Liver (tissue), 9 donors: ENCODE results near the gene PRKCH. TPM values are rescaled to one million over a fixed set of nuclear protein-coding genes. Genes with fewer than 3 reads are reported as not detected.

ENCODE experiments used
- DNase-seq: peaks from one replicate; pipeline ENCODE4 v3.0.0-alpha.2; 2017; ENCODE audit warnings: low spot score
- H3K27ac ChIP-seq, 2 donors: one replicate each; pipeline ENCODE4 v1.7.0; 2013; ENCODE audit warnings: inconsistent platforms in 2 of 2, low read length in 2 of 2, control low read depth in 1 of 2, low read depth in 1 of 2, mild to moderate bottlenecking in 1 of 2
- H3K27me3 ChIP-seq, 4 donors: one replicate each; pipeline versions ENCODE4 v1.6.1 to v1.7.0; 2013; ENCODE audit warnings: low read length in 3 of 4, inconsistent platforms in 1 of 4, mild to moderate bottlenecking in 1 of 4, moderate library complexity in 1 of 4; ENCODE audit not compliant: control insufficient read depth in 4 of 4, insufficient read depth in 4 of 4
- H3K36me3 ChIP-seq, 4 donors: one replicate each; pipeline versions ENCODE4 v1.6.1 to v1.7.0; 2013; ENCODE audit warnings: low read length in 3 of 4, mild to moderate bottlenecking in 3 of 4, low read depth in 1 of 4, moderate library complexity in 1 of 4; ENCODE audit not compliant: control insufficient read depth in 4 of 4, insufficient read depth in 3 of 4
- H3K4me1 ChIP-seq, 4 donors: one replicate each; pipeline versions ENCODE4 v1.6.1 to v1.7.0; 2013; ENCODE audit warnings: low read length in 3 of 4, mild to moderate bottlenecking in 3 of 4, moderate library complexity in 1 of 4; ENCODE audit not compliant: control insufficient read depth in 4 of 4, insufficient read depth in 4 of 4
- H3K4me3 ChIP-seq, 3 donors: one replicate each; pipeline versions ENCODE4 v1.6.1 to v1.7.0; 2013; ENCODE audit warnings: low read length in 3 of 3, control low read depth in 1 of 3, low read depth in 1 of 3, mild to moderate bottlenecking in 1 of 3
- H3K9ac ChIP-seq, 2 donors: one replicate each; pipeline ENCODE4 v1.7.0; 2013; ENCODE audit warnings: low read length in 2 of 2, mild to moderate bottlenecking in 2 of 2, moderate library complexity in 2 of 2, control low read depth in 1 of 2, low read depth in 1 of 2
- H3K9me3 ChIP-seq, 4 donors: one replicate each; pipeline versions ENCODE4 v1.6.1 to v1.7.0; 2013; ENCODE audit warnings: low read length in 3 of 4; ENCODE audit not compliant: control insufficient read depth in 4 of 4
- EGR1 ChIP-seq, 2 donors: IDR thresholded peaks; 2 replicates each; pipeline ENCODE4 v1.6.1; 2016 to 2018; ENCODE audit warnings: antibody characterized with exemption in 2 of 2, low read depth in 2 of 2
- FOXA1 ChIP-seq: IDR thresholded peaks from 2 replicates; pipeline ENCODE4 v1.6.1; 2016; ENCODE audit warnings: antibody characterized with exemption
- FOXA2 ChIP-seq: IDR thresholded peaks from 2 replicates; pipeline ENCODE4 v1.6.1; 2016; ENCODE audit warnings: antibody characterized with exemption
- HNF4A ChIP-seq, 2 donors: conservative IDR thresholded peaks; 2 replicates each; pipeline ENCODE4 v1.6.1; 2016; ENCODE audit warnings: antibody characterized with exemption in 2 of 2, mild to moderate bottlenecking in 2 of 2
- HNF4G ChIP-seq: IDR thresholded peaks from 2 replicates; pipeline ENCODE4 v1.6.1; 2016; ENCODE audit warnings: antibody characterized with exemption
- JUND ChIP-seq, 2 donors: IDR thresholded peaks; 2 replicates each; pipeline ENCODE4 v1.6.1; 2016; ENCODE audit warnings: antibody characterized with exemption in 2 of 2
- NR2F2 ChIP-seq: IDR thresholded peaks from 2 replicates; pipeline ENCODE4 v1.6.1; 2016; ENCODE audit warnings: antibody characterized with exemption
- RAD21 ChIP-seq, 2 donors: IDR thresholded peaks; 2 replicates each; pipeline ENCODE4 v1.6.1; 2016; ENCODE audit warnings: antibody characterized with exemption in 2 of 2, mild to moderate bottlenecking in 2 of 2
- RXRA ChIP-seq, 2 donors: IDR thresholded peaks; 2 replicates each; pipeline ENCODE4 v1.6.1; 2017 to 2018; ENCODE audit warnings: antibody characterized with exemption in 2 of 2, mild to moderate bottlenecking in 1 of 2
- SP1 ChIP-seq: IDR thresholded peaks from 2 replicates; pipeline ENCODE4 v1.6.1; 2018; ENCODE audit warnings: antibody characterized with exemption, mild to moderate bottlenecking
- TAF1 ChIP-seq: conservative IDR thresholded peaks from 2 replicates; pipeline ENCODE4 v1.6.1; 2016; ENCODE audit warnings: antibody characterized with exemption, mild to moderate bottlenecking
- YY1 ChIP-seq: IDR thresholded peaks from 2 replicates; pipeline ENCODE4 v1.6.1; 2016; ENCODE audit warnings: antibody characterized with exemption, mild to moderate bottlenecking
- WGBS: extraction: QIAGEN DNeasy Blood & Tissue Kit; methylation state at CpG from one replicate; pipeline ENCODE4 v1.1.7; 2013; 5-methylcytosine and 5-hydroxymethylcytosine counted together
- polyA plus RNA-seq, 2 donors: library from polyadenylated mRNA; stranded (reverse) in 1 of 2; unstranded in 1 of 2; fragments of 200-250 nt in 1 of 2; fragments of >200 nt in 1 of 2; fragmentation: Nextera tagmentation in 1 of 2; extraction: Ambion mirVana in 1 of 2; gene quantifications; one replicate each; pipeline versions ENCODE4 v1.2.1 to v1.2.3, GENCODE V29; 2013 to 2015
- total RNA-seq, 2 donors: library from RNA; depleted of rRNA; stranded (reverse); fragments of >200 nt; gene quantifications; one replicate each; pipeline ENCODE4 v1.2.3, GENCODE V29; 2014
- TF ChIP-seq, protein P1 (sequence below): fragments of 150-350 bp; IDR thresholded peaks from 2 replicates; pipeline ENCODE4 v1.5.1; 2017; ENCODE audit warnings: improper control_type of control experiment, low read depth, low read length; ENCODE audit not compliant: missing input control
- TF ChIP-seq, protein P2 (sequence below): IDR thresholded peaks from 2 replicates; pipeline ENCODE4 v1.6.1; 2016; ENCODE audit warnings: antibody characterized with exemption
- TF ChIP-seq, protein P3 (sequence below): IDR thresholded peaks from 2 replicates; pipeline ENCODE4 v1.6.1; 2016; ENCODE audit warnings: antibody characterized with exemption
- TF ChIP-seq, protein P4 (sequence below): IDR thresholded peaks from 2 replicates; pipeline ENCODE4 v1.6.1; 2016; ENCODE audit warnings: antibody characterized with exemption
- TF ChIP-seq, protein P5 (sequence below): IDR thresholded peaks from 2 replicates; pipeline ENCODE4 v1.6.1; 2016; ENCODE audit warnings: antibody characterized with exemption, mild to moderate bottlenecking
- donor health status: healthy.
- donor health status: healthy.
- donor health status: healthy.
- donor health status: healthy.
- donor health status: healthy.

The PRKCH gene
- total and polyA plus RNA-seq, 4 donors = 3.9 to 13.7 (median 7.0) TPM

DNA sequence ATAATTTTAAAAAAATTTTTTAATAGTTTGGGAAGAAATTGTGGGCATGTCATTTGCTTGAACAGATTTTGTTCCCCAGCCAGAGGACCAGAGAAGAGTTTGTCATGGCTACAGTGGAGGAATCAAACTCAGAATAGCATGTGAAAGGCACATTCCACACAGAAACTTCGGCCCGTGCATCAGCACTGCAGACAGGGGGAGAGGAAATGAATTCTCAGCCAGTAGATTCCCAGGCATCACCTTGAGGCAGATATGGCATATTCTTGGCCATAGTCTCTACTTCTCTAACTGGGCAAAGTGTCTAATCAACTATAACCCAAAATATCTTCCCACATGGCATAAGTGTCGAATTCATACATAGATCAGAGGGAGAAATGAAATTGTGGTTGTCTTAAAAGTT is 153.3 kb downstream of the PRKCH start:
- Histone ChIP-seq H3K27ac (no peak overlapping the region), H3K36me3 (no peaks in the 10 kb centered on the region), H3K4me1 (peaks cover 4 to 16% (median 9%) of the 10 kb centered on the region in 4 donors), H3K4me3 (no peak overlapping the region), H3K9me3 (no peaks in the 10 kb centered on the region), H3K27me3 (no peaks in the 10 kb centered on the region), H3K9ac (no peak overlapping the region)
- no peak for DNase-seq
- TF ChIP-seq RAD21 (IDR thresholded peaks at IDR 0.05) (no peak), FOXA1 (no peak), JUND (IDR thresholded peaks at IDR 0.05) (no peak), HNF4G (no peak), EGR1 (IDR thresholded peaks at IDR 0.05; ENCODE audit: low read depth in 2 of 2) (no peak), YY1 (no peak)
- TF ChIP-seq, protein P1, sequence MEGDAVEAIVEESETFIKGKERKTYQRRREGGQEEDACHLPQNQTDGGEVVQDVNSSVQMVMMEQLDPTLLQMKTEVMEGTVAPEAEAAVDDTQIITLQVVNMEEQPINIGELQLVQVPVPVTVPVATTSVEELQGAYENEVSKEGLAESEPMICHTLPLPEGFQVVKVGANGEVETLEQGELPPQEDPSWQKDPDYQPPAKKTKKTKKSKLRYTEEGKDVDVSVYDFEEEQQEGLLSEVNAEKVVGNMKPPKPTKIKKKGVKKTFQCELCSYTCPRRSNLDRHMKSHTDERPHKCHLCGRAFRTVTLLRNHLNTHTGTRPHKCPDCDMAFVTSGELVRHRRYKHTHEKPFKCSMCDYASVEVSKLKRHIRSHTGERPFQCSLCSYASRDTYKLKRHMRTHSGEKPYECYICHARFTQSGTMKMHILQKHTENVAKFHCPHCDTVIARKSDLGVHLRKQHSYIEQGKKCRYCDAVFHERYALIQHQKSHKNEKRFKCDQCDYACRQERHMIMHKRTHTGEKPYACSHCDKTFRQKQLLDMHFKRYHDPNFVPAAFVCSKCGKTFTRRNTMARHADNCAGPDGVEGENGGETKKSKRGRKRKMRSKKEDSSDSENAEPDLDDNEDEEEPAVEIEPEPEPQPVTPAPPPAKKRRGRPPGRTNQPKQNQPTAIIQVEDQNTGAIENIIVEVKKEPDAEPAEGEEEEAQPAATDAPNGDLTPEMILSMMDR = no peak
- TF ChIP-seq, protein P2, sequence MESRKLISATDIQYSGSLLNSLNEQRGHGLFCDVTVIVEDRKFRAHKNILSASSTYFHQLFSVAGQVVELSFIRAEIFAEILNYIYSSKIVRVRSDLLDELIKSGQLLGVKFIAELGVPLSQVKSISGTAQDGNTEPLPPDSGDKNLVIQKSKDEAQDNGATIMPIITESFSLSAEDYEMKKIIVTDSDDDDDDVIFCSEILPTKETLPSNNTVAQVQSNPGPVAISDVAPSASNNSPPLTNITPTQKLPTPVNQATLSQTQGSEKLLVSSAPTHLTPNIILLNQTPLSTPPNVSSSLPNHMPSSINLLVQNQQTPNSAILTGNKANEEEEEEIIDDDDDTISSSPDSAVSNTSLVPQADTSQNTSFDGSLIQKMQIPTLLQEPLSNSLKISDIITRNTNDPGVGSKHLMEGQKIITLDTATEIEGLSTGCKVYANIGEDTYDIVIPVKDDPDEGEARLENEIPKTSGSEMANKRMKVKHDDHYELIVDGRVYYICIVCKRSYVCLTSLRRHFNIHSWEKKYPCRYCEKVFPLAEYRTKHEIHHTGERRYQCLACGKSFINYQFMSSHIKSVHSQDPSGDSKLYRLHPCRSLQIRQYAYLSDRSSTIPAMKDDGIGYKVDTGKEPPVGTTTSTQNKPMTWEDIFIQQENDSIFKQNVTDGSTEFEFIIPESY = no peak
- TF ChIP-seq, protein P3, sequence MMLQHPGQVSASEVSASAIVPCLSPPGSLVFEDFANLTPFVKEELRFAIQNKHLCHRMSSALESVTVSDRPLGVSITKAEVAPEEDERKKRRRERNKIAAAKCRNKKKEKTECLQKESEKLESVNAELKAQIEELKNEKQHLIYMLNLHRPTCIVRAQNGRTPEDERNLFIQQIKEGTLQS = no peak
- WGBS = 74% methylated on average over 3 of the region's 3 CpGs

DNA sequence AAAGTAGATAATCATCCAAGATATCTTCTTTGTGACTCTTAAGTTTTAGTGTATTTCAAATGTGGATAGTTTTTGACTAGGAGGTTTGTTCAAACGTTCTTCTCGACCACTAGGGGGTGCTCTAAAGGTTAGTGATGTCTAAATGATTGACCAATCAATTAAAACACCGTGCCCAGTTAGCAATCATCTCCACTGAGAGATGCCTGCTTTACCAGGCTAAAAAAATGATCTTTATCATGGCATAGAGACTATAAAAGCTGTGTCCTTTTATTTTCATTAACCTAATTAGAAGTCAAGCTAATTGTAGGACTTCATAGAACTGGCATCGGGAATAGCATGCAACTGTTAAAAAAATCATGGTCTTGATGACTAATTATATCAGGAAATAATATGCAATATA is 153.9 kb downstream of the PRKCH start:
- no peak for DNase-seq
- TF ChIP-seq, protein P4, sequence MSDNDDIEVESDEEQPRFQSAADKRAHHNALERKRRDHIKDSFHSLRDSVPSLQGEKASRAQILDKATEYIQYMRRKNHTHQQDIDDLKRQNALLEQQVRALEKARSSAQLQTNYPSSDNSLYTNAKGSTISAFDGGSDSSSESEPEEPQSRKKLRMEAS = no peak
- no peak for TF ChIP-seq EGR1 (IDR thresholded peaks at IDR 0.05; ENCODE audit: low read depth in 2 of 2)
- TF ChIP-seq YY1 = no peak
- peak; percentile 89 to 92 for TF ChIP-seq RAD21 (IDR thresholded peaks at IDR 0.05)
- no peak for TF ChIP-seq FOXA1
- no peak for TF ChIP-seq JUND (IDR thresholded peaks at IDR 0.05)
- TF ChIP-seq TAF1 = no peak
- peak; percentile 7 for TF ChIP-seq SP1
- TF ChIP-seq, protein P5, sequence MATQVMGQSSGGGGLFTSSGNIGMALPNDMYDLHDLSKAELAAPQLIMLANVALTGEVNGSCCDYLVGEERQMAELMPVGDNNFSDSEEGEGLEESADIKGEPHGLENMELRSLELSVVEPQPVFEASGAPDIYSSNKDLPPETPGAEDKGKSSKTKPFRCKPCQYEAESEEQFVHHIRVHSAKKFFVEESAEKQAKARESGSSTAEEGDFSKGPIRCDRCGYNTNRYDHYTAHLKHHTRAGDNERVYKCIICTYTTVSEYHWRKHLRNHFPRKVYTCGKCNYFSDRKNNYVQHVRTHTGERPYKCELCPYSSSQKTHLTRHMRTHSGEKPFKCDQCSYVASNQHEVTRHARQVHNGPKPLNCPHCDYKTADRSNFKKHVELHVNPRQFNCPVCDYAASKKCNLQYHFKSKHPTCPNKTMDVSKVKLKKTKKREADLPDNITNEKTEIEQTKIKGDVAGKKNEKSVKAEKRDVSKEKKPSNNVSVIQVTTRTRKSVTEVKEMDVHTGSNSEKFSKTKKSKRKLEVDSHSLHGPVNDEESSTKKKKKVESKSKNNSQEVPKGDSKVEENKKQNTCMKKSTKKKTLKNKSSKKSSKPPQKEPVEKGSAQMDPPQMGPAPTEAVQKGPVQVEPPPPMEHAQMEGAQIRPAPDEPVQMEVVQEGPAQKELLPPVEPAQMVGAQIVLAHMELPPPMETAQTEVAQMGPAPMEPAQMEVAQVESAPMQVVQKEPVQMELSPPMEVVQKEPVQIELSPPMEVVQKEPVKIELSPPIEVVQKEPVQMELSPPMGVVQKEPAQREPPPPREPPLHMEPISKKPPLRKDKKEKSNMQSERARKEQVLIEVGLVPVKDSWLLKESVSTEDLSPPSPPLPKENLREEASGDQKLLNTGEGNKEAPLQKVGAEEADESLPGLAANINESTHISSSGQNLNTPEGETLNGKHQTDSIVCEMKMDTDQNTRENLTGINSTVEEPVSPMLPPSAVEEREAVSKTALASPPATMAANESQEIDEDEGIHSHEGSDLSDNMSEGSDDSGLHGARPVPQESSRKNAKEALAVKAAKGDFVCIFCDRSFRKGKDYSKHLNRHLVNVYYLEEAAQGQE = no peak
- no peak for TF ChIP-seq NR2F2
- peak in 1 of 2 donors; percentile 19 for TF ChIP-seq RXRA (IDR thresholded peaks at IDR 0.05)
- TF ChIP-seq, protein P1 = peak; percentile 60
- TF ChIP-seq FOXA2 = no peak
- TF ChIP-seq HNF4A (conservative IDR thresholded peaks at IDR 0.05) = no peak
- Histone ChIP-seq H3K9ac (peak overlapping the region in 1 of 2 donors; percentile 36), H3K36me3 (no peaks in the 10 kb centered on the region), H3K4me1 (peaks cover 4 to 16% (median 9%) of the 10 kb centered on the region in 4 donors), H3K27me3 (no peaks in the 10 kb centered on the region), H3K9me3 (no peaks in the 10 kb centered on the region), H3K4me3 (no peak overlapping the region), H3K27ac (peak overlapping the region; percentile 76 to 82)
- 24% methylated on average over 4 of the region's 4 CpGs for WGBS
